Left lung (tissue), 10 donors: Measurements from ENCODE around the gene PPP1R14D. TPM values are rescaled to one million over a fixed set of nuclear protein-coding genes. Genes with fewer than 3 reads are reported as not detected.

ENCODE experiments used
- ATAC-seq: fragments of 200-7000 bp; cut with Tn5 transposase; one replicate; pipeline ENCODE4 v1.9.1; 2020; ENCODE audit warnings: moderate library complexity
- DNase-seq, 4 donors: peaks; one replicate each; pipeline ENCODE4 v3.0.0-alpha.2; 2013 to 2020
- H3K27ac ChIP-seq, 2 donors: fragments of 200-600 bp; sonication (generic) in 1 of 2; one replicate each; pipeline versions ENCODE4 v1.5.0 to v1.8.0; 2020 to 2021
- H3K27me3 ChIP-seq, 2 donors: fragments of 200-600 bp; sonication (generic) in 1 of 2; one replicate each; pipeline versions ENCODE4 v1.5.0 to v1.8.0; 2020 to 2021
- H3K36me3 ChIP-seq, 2 donors: fragments of 200-600 bp; sonication (generic) in 1 of 2; one replicate each; pipeline versions ENCODE4 v1.5.0 to v1.8.0; 2020 to 2021
- H3K4me1 ChIP-seq, 2 donors: fragments of 200-600 bp; one replicate each; pipeline ENCODE4 v1.8.0; 2021
- H3K4me3 ChIP-seq, 2 donors: fragments of 200-600 bp; sonication (generic) in 1 of 2; one replicate each; pipeline versions ENCODE4 v1.5.0 to v1.8.0; 2020 to 2021; ENCODE audit warnings: mild to moderate bottlenecking in 1 of 2
- H3K9me3 ChIP-seq, 2 donors: fragments of 200-600 bp; sonication (generic) in 1 of 2; one replicate each; pipeline versions ENCODE4 v1.5.0 to v1.8.0; 2020 to 2021
- CTCF ChIP-seq, 2 donors: fragments of 200-600 bp; sonication (generic) in 1 of 2; IDR thresholded peaks; one replicate each; pipeline versions ENCODE4 v1.5.0 to v1.8.0; 2021; ENCODE audit warnings: antibody characterized with exemption in 2 of 2
- intact Hi-C, 2 donors: fragments of 100-400 bp; cut with DNase I; formaldehyde crosslinking; loops; one replicate each; pipeline versions ENCODE4 v1.11.2 to v1.14.2; 2022
- polyA plus RNA-seq, 6 donors: library from polyadenylated mRNA; unstranded; fragments of 120-200 nt; gene quantifications; one replicate each; pipeline ENCODE4 v1.2.1, GENCODE V29; 2013; ENCODE audit not compliant: insufficient read length in 6 of 6
- total RNA-seq, 2 donors: library from RNA; stranded (reverse); fragmentation: NEBNext Ultra II Directional; extraction: Animal tissue kit (Norgen Biotek cat#: 25700); gene quantifications; one replicate each; pipeline ENCODE4 v1.2.1, GENCODE V29; 2021
- donor health status: DM: no; HTN: yes; CAD: no.
- donor health status: DM: no; HTN: no; CAD: no.

The PPP1R14D gene
- total and polyA plus RNA-seq, 8 donors: 0.20 to 0.50 (median 0.38) TPM; not detected in 1

GRCh38 chr15:40826423-40827075 lies 2.0 kb downstream of the PPP1R14D start:
- no peaks in the 10 kb centered on the region for H3K36me3 ChIP-seq
- no peak for DNase-seq
- H3K4me3 ChIP-seq: no peak overlapping the region
- ATAC-seq: no peak
- H3K9me3 ChIP-seq: no peaks in the 10 kb centered on the region
- H3K27ac ChIP-seq: no peak overlapping the region
- H3K4me1 ChIP-seq: no peaks in the 10 kb centered on the region
- TF ChIP-seq CTCF (IDR thresholded peaks at IDR 0.05): no peak
- H3K27me3 ChIP-seq: no peaks in the 10 kb centered on the region
- intact Hi-C loops: no loop called here

GRCh38 chr15:40825661-40826422 lies 2.7 kb downstream of the PPP1R14D start:
- Histone ChIP-seq H3K4me3 (no peak overlapping the region), H3K9me3 (no peaks in the 10 kb centered on the region), H3K4me1 (no peaks in the 10 kb centered on the region), H3K36me3 (no peaks in the 10 kb centered on the region), H3K27me3 (no peaks in the 10 kb centered on the region), H3K27ac (no peak overlapping the region)
- intact Hi-C loops: no loop called here
- ATAC-seq (peak; percentile 74), DNase-seq (no peak)
- no peak for TF ChIP-seq CTCF (IDR thresholded peaks at IDR 0.05)

- H3K27me3 ChIP-seq: no peaks in the 10 kb centered on the region
- intact Hi-C loops: no loop called here
- no peak overlapping the region for H3K27ac ChIP-seq
- H3K9me3 ChIP-seq: no peaks in the 10 kb centered on the region
- H3K4me3 ChIP-seq: no peak overlapping the region
- no peaks in the 10 kb centered on the region for H3K4me1 ChIP-seq
- ATAC-seq (no peak), DNase-seq (no peak)
- no peaks in the 10 kb centered on the region for H3K36me3 ChIP-seq
- TF ChIP-seq CTCF (IDR thresholded peaks at IDR 0.05): no peak
Observed at GRCh38 chr15:40823572-40824343, 4.8 kb downstream of the PPP1R14D start.

GRCh38 chr15:40821195-40821594 lies 7.3 kb downstream of the PPP1R14D start:
- Histone ChIP-seq H3K4me3 (no peak overlapping the region), H3K27ac (no peak overlapping the region), H3K4me1 (no peaks in the 10 kb centered on the region), H3K27me3 (no peaks in the 10 kb centered on the region), H3K36me3 (no peaks in the 10 kb centered on the region), H3K9me3 (no peaks in the 10 kb centered on the region)
- intact Hi-C loops: no loop called here
- no peak for ATAC-seq
- no peak for TF ChIP-seq CTCF (IDR thresholded peaks at IDR 0.05)
- DNase-seq: no peak

GRCh38 chr15:40819048-40819447 lies 9.5 kb downstream of the PPP1R14D start:
- H3K27ac ChIP-seq: no peak overlapping the region
- peaks cover 0 to 11% of the 10 kb centered on the region in 2 donors for H3K36me3 ChIP-seq
- intact Hi-C loops: no loop called here
- H3K9me3 ChIP-seq: no peaks in the 10 kb centered on the region
- no peaks in the 10 kb centered on the region for H3K4me1 ChIP-seq
- ATAC-seq (no peak), DNase-seq (no peak)
- H3K27me3 ChIP-seq: no peaks in the 10 kb centered on the region
- TF ChIP-seq CTCF (IDR thresholded peaks at IDR 0.05): no peak
- no peak overlapping the region for H3K4me3 ChIP-seq
